CD4-positive, alpha-beta T cell treated with Interleukin-12 subunit alpha and Interleukin-12 subunit beta, for 1 hour (primary cell): ENCODE measurements around the gene TP53.

Experiments
- DNase-seq: peaks from one replicate; pipeline ENCODE4 v3.0.0-alpha.2; 2020

TP53 gene

GRCh38 chr17:7687072-7687907 is at the start of gene TP53:
Gene TP53, minus strand, starts transcription at chr17:7687490. Its CDS starts 10,896 bp downstream, at chr17:7676594.
- peak; percentile 91 for DNase-seq

- no peak for DNase-seq
Observed at GRCh38 chr17:7732981-7733539, 45.8 kb upstream of the TP53 start.

- DNase-seq, result no peak
Observed at GRCh38 chr17:7729816-7730215, 42.5 kb upstream of the TP53 start.

- no peak for DNase-seq
Observed at GRCh38 chr17:7727886-7728285, 40.6 kb upstream of the TP53 start.

- DNase-seq, result no peak
Observed at GRCh38 chr17:7721612-7722011, 34.3 kb upstream of the TP53 start.

GRCh38 chr17:7720125-7720524 is 32.8 kb upstream of the TP53 start:
- no peak for DNase-seq

- no peak for DNase-seq
Observed at GRCh38 chr17:7719661-7720060, 32.4 kb upstream of the TP53 start.

- DNase-seq, result peak; percentile 12
Observed at GRCh38 chr17:7717756-7718350, 30.6 kb upstream of the TP53 start.

GRCh38 chr17:7716901-7717755 is 29.8 kb upstream of the TP53 start, which contains the start of gene DNAH2:
Gene DNAH2, plus strand, starts transcription at chr17:7717744. Its CDS starts 1,991 bp downstream, at chr17:7719735.
- DNase-seq, result peak; percentile 21

GRCh38 chr17:7715936-7716886 is 28.9 kb upstream of the TP53 start:
- DNase-seq, result no peak

GRCh38 chr17:7714721-7715594 is 27.7 kb upstream of the TP53 start:
- no peak for DNase-seq

GRCh38 chr17:7713782-7714181 is 26.5 kb upstream of the TP53 start:
- DNase-seq, result no peak

- DNase-seq, result no peak
Observed at GRCh38 chr17:7712111-7712771, 25.0 kb upstream of the TP53 start.

GRCh38 chr17:7711051-7711755 is 23.9 kb upstream of the TP53 start:
- DNase-seq, result no peak

GRCh38 chr17:7710301-7710700 is 23.0 kb upstream of the TP53 start:
- no peak for DNase-seq

GRCh38 chr17:7709031-7709430 is 21.7 kb upstream of the TP53 start:
- no peak for DNase-seq

- no peak for DNase-seq
Observed at GRCh38 chr17:7707858-7708750, 20.8 kb upstream of the TP53 start.

GRCh38 chr17:7707446-7707845 is 20.2 kb upstream of the TP53 start:
- DNase-seq, result no peak
